ENCODE results near the gene COTL1.
A peak's percentile ranks its signal among the peaks of the same experiment; 100 is the strongest.

COTL1 gene

DNA sequence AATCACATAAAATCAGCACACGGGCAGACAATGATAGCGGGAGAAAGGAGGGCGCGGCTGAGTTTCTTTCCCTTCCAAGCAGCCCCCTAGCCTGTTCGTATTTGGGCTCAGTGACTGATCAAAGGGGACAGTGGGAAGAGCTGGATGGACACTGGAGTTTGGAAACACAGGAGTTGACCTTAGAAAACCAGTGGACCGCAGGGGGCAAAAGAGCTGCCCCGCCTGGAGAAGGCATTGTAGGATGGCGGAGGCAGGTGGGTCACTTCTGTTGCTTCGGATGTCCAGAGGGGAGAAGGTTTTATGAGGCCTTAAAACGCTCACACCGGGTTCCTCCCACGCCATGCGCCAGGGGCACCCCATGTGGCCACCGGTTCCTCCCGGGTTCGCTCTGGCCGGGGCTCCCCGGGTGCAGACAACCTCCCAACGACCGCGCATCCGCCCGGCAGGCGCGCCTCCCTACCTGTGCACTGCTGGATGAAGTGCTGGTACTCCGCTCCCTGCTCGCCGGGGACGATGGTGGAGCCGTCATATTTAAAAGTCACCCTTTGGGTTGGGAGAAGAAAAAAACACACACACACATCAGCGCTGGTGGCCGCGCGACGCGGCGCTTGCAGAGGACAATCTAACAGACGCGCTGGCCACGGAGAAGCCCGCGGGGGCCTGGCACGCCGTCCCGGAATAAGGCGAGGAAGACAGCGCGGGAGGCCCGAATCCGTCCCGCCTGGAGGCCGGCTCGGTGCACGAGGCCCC, 662 bp downstream of the COTL1 start:
- peak in 5 of 10 donors; percentile 15 to 91 (median 35) for DNase-seq
- intact Hi-C loops (cut with DNase I), result no loop called here

- intact Hi-C loops (cut with DNase I), result no loop called here
- peak in 1 of 10 donors; percentile 56 for DNase-seq
Measured at GRCh38 chr16:84616515-84616914, 1.4 kb downstream of the COTL1 start.

GRCh38 chr16:84614968-84615813, 2.7 kb downstream of the COTL1 start:
- intact Hi-C loops (cut with DNase I), result no loop called here
- DNase-seq, result peak in 2 of 10 donors; percentile 42 to 77

- intact Hi-C loops (cut with DNase I), result no loop called here
- DNase-seq, result peak in 1 of 10 donors; percentile 15
Measured at GRCh38 chr16:84614623-84614967, 3.3 kb downstream of the COTL1 start.

DNA sequence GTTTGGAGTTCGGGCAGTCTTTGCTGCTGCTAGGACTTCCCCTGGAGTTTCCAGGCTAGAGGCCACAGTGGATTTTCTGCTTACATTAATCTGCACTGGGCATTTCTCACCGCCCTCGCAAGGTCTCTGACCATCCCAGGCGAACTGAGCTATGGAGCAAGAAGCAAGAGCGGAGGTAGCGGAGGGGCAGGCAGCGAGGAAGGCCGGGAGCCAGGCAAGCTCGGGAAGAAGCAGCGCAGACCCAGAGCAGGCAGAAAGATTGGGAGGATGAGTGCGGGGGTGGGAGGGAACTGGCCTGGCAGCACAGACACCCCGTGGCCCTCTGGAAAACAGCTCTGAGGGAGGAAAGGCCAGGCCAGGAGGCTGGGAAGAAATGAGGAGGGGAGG, 3.8 kb downstream of the COTL1 start:
- peak in 2 of 10 donors; percentile 35 to 50 for DNase-seq
- intact Hi-C loops (cut with DNase I), result no loop called here

DNA sequence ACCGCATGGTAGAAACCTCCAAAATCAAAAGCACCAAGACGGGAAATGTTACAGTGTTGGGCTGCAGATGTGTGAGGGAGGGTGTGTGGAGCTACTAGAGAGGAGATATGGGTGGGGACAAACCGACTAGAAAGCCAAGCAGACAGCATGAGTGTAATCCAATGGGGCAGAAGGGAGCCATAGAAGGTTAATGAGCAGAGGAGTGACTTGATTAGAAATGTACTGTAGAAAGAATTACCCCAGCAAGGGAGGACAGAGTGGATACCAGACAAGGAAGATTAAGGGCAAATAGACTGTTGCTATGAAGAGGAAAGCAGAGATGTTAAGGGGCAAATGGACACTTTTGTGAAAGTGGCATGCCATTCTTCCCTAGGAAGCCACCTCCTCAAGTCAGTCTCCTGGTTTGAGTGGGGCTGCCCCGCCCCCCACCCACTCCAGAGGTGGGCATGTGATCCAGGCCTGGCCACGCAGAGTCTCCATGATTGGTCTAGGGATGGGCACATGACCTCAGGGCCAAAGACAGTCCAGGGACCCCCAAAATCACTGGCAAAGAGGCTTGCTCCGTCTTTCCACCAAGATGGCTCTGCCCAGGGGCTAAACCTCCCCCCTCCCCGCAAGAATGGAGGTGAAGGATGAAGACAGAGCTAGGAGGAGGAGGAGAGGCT, 4.3 kb downstream of the COTL1 start:
- peak in 1 of 10 donors; percentile 41 for DNase-seq
- intact Hi-C loops (cut with DNase I), result no loop called here

GRCh38 chr16:84612686-84613085, 5.2 kb downstream of the COTL1 start:
- peak in 1 of 10 donors; percentile 0 for DNase-seq
- intact Hi-C loops (cut with DNase I), result no loop called here

GRCh38 chr16:84611041-84611440, 6.8 kb downstream of the COTL1 start:
- peak in 1 of 10 donors; percentile 29 for DNase-seq
- intact Hi-C loops (cut with DNase I), result no loop called here

GRCh38 chr16:84610376-84610775, 7.5 kb downstream of the COTL1 start:
- DNase-seq, result no peak
- intact Hi-C loops (cut with DNase I), result no loop called here

- intact Hi-C loops (cut with DNase I), result no loop called here
- peak in 1 of 10 donors; percentile 3 for DNase-seq
Measured at GRCh38 chr16:84609563-84610177, 8.2 kb downstream of the COTL1 start.

- intact Hi-C loops (cut with DNase I), result no loop called here
- DNase-seq, result peak in 1 of 10 donors; percentile 49
Measured at GRCh38 chr16:84608282-84608681, 9.6 kb downstream of the COTL1 start.

GRCh38 chr16:84607694-84608093, 10.2 kb downstream of the COTL1 start:
- DNase-seq, result peak in 1 of 10 donors; percentile 62

GRCh38 chr16:84607061-84607460, 10.8 kb downstream of the COTL1 start:
- intact Hi-C loops (cut with DNase I), result no loop called here
- DNase-seq, result peak in 1 of 10 donors; percentile 73

More at GRCh38 chr16:84607694-84608093, 10.2 kb downstream of the COTL1 start:
- intact Hi-C loops (cut with DNase I), result no loop called here

- intact Hi-C loops (cut with DNase I), result no loop called here
- peak in 1 of 10 donors; percentile 75 for DNase-seq
Measured at GRCh38 chr16:84606081-84606875, 11.6 kb downstream of the COTL1 start.

DNA sequence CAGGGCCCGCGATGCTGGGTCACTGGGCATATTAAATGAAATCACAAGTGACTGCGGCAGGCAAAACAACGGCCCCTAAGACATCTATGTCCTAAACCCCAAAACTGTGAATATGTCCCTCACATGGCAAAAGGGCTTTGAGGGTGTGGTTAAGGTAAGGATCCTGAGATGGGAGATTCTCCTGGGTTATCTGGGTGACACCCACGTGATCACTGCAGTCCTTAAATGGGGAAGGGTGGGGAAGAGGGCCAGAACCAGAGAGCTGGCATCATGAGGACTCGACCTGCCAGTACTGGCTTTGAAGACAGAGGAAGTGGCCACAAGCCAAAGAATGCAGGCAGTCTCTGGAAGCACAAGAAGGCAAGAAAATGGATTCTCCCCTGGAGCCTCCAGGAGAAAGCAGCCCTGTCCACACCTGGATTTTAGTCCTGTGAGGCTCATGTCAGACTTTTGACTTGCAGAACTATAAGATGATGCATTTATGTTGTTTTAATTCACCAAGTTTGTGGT, 12.5 kb downstream of the COTL1 start:
- peak in 1 of 10 donors; percentile 31 for DNase-seq
- intact Hi-C loops (cut with DNase I), result no loop called here

GRCh38 chr16:84604477-84605013, 13.3 kb downstream of the COTL1 start:
- intact Hi-C loops (cut with DNase I), result no loop called here
- DNase-seq, result peak in 1 of 10 donors; percentile 73

GRCh38 chr16:84603940-84604339, 13.9 kb downstream of the COTL1 start:
- intact Hi-C loops (cut with DNase I), result no loop called here
- DNase-seq, result peak in 1 of 10 donors; percentile 45

GRCh38 chr16:84603140-84603816, 14.6 kb downstream of the COTL1 start:
- intact Hi-C loops (cut with DNase I), result no loop called here
- peak; percentile 49 to 95 (median 72) for DNase-seq

Data from posterior cingulate gyrus (tissue), 11 donors.